H9 (cell line): ENCODE results near the gene LY6G5B. TPM values are rescaled to one million over a fixed set of nuclear protein-coding genes. Genes with fewer than 3 reads are reported as not detected.

ENCODE experiments used
- DNase-seq: peaks from one replicate; pipeline ENCODE4 v3.0.0-alpha.2; 2017
- H2AFZ ChIP-seq: one replicate; pipeline ENCODE4 v1.6.1; 2013; ENCODE audit warnings: mild to moderate bottlenecking, low read length, control low read depth, moderate library complexity
- H2AK5ac ChIP-seq: 2 replicates; pipeline ENCODE4 v1.6.1; 2013; ENCODE audit warnings: low read length, control low read depth, mixed read lengths; ENCODE audit not compliant: insufficient read length
- H2BK120ac ChIP-seq: one replicate; pipeline ENCODE4 v1.6.1; 2013; ENCODE audit warnings: low read depth, mild to moderate bottlenecking, low read length, control low read depth, inconsistent platforms; ENCODE audit not compliant: poor library complexity, severe bottlenecking
- H2BK12ac ChIP-seq: 2 replicates; pipeline ENCODE4 v1.6.1; 2013; ENCODE audit warnings: low read length, control low read depth, mixed read lengths, low read depth; ENCODE audit not compliant: insufficient read length
- H2BK15ac ChIP-seq: 2 replicates; pipeline ENCODE4 v1.6.1; 2013; ENCODE audit warnings: low read depth, low read length, control low read depth
- H2BK20ac ChIP-seq: one replicate; pipeline ENCODE4 v1.6.1; 2013; ENCODE audit warnings: low read depth, mild to moderate bottlenecking, low read length, control low read depth, inconsistent platforms; ENCODE audit not compliant: poor library complexity, severe bottlenecking
- H2BK5ac ChIP-seq: 2 replicates; pipeline ENCODE4 v1.6.1; 2013; ENCODE audit warnings: low read length, control low read depth, mixed read lengths; ENCODE audit not compliant: insufficient read length
- H3K14ac ChIP-seq: 2 replicates; pipeline ENCODE4 v1.6.1; 2013; ENCODE audit warnings: low read length, control low read depth; ENCODE audit not compliant: insufficient read depth
- H3K18ac ChIP-seq: 2 replicates; pipeline ENCODE4 v1.6.1; 2013; ENCODE audit warnings: low read depth, mild to moderate bottlenecking, mixed read lengths, low read length, control low read depth; ENCODE audit not compliant: insufficient read length
- H3K23ac ChIP-seq: 2 replicates; pipeline ENCODE4 v1.6.1; 2013; ENCODE audit warnings: low read length, control low read depth, mixed read lengths, low read depth; ENCODE audit not compliant: insufficient read length
- H3K23me2 ChIP-seq: 2 replicates; pipeline ENCODE4 v1.6.1; 2013; ENCODE audit warnings: low read depth, mild to moderate bottlenecking, mixed read lengths, low read length, control low read depth; ENCODE audit not compliant: insufficient read length, poor library complexity, severe bottlenecking
- H3K27ac ChIP-seq: 2 replicates; pipeline ENCODE4 v1.5.1; 2013; ENCODE audit warnings: low read length, control low read depth, mixed read lengths, low read depth; ENCODE audit not compliant: insufficient read length
- H3K27me3 ChIP-seq: 2 replicates; pipeline ENCODE4 v1.6.1; 2013; ENCODE audit warnings: low read length, control low read depth, inconsistent platforms; ENCODE audit not compliant: insufficient read depth
- H3K4ac ChIP-seq: 2 replicates; pipeline ENCODE4 v1.6.1; 2013; ENCODE audit warnings: low read depth, mild to moderate bottlenecking, control low read depth, inconsistent platforms, low read length, moderate library complexity
- H3K4me1 ChIP-seq: 2 replicates; pipeline ENCODE4 v1.6.1; 2013; ENCODE audit warnings: low read length, control low read depth, inconsistent platforms; ENCODE audit not compliant: insufficient read depth
- H3K4me2 ChIP-seq: 2 replicates; pipeline ENCODE4 v1.6.1; 2013; ENCODE audit warnings: low read length, control low read depth, mixed read lengths; ENCODE audit not compliant: insufficient read length, insufficient read depth
- H3K56ac ChIP-seq: 2 replicates; pipeline ENCODE4 v1.6.1; 2013; ENCODE audit warnings: low read depth, mild to moderate bottlenecking, mixed read lengths, low read length, control low read depth; ENCODE audit not compliant: insufficient read length
- H3K79me1 ChIP-seq: 2 replicates; pipeline ENCODE4 v1.6.1; 2013; ENCODE audit warnings: low read depth, mild to moderate bottlenecking, moderate library complexity, low read length, control low read depth, inconsistent platforms; ENCODE audit not compliant: insufficient read depth, poor library complexity, severe bottlenecking
- H3K79me2 ChIP-seq: 2 replicates; pipeline ENCODE4 v1.6.1; 2013; ENCODE audit warnings: low read length, control low read depth, inconsistent platforms; ENCODE audit not compliant: insufficient read depth
- H3K9ac ChIP-seq: 2 replicates; pipeline ENCODE4 v1.6.1; 2013; ENCODE audit warnings: low read length, control low read depth, mixed read lengths; ENCODE audit not compliant: insufficient read length; ENCODE audit errors: extremely low read depth
- H3K9me3 ChIP-seq: one replicate; pipeline ENCODE4 v1.6.1; 2013; ENCODE audit warnings: low read depth, low read length, inconsistent platforms; ENCODE audit not compliant: control insufficient read depth
- H3T11ph ChIP-seq: one replicate; pipeline ENCODE4 v1.6.1; 2013; ENCODE audit warnings: mild to moderate bottlenecking, low read length, control low read depth, inconsistent platforms
- H4K20me1 ChIP-seq: one replicate; pipeline ENCODE4 v1.6.1; 2013; ENCODE audit not compliant: control insufficient read depth, insufficient read length, insufficient read depth
- H4K5ac ChIP-seq: 2 replicates; pipeline ENCODE4 v1.6.1; 2013; ENCODE audit warnings: low read depth, mild to moderate bottlenecking, mixed read lengths, low read length, control low read depth; ENCODE audit not compliant: insufficient read length
- H4K8ac ChIP-seq: replicated peaks from 2 replicates; pipeline ENCODE4 v1.6.1; 2013; ENCODE audit warnings: low read length, control low read depth, mixed read lengths, low read depth; ENCODE audit not compliant: insufficient read length
- H4K91ac ChIP-seq: 2 replicates; pipeline ENCODE4 v1.6.1; 2013; ENCODE audit warnings: low read depth, mild to moderate bottlenecking, moderate library complexity, mixed read lengths, low read length, control low read depth; ENCODE audit not compliant: insufficient read length
- H3K27ac Mint-ChIP-seq, 3 experiments: 2 replicates in 2 of 3; 3 replicates in 1 of 3; pipeline ENCODE4 v1.8.0; 2020 to 2021; ENCODE audit warnings: mixed read lengths in 3 of 3, mild to moderate bottlenecking in 1 of 3, moderate library complexity in 1 of 3
- H3K27me3 Mint-ChIP-seq: 2 replicates; pipeline ENCODE4 v1.8.0; 2021; ENCODE audit warnings: low read depth, mild to moderate bottlenecking, moderate library complexity, mixed read lengths
- H3K36me3 Mint-ChIP-seq, 3 experiments: 2 replicates in 2 of 3; 3 replicates in 1 of 3; pipeline ENCODE4 v1.8.0; 2020 to 2021; ENCODE audit warnings: low read depth in 3 of 3, mixed read lengths in 3 of 3; ENCODE audit not compliant: insufficient read depth in 1 of 3
- H3K4me1 Mint-ChIP-seq, 2 experiments: 2 replicates each; pipeline ENCODE4 v1.8.0; 2020; ENCODE audit warnings: mixed read lengths in 2 of 2
- H3K4me3 Mint-ChIP-seq, 2 experiments: 2 replicates in 1 of 2; 3 replicates in 1 of 2; pipeline ENCODE4 v1.8.0; 2020 to 2021; ENCODE audit warnings: mild to moderate bottlenecking in 2 of 2, mixed read lengths in 2 of 2, moderate library complexity in 1 of 2
- H3K9me3 Mint-ChIP-seq, 2 experiments: 2 replicates in 1 of 2; 3 replicates in 1 of 2; pipeline ENCODE4 v1.8.0; 2020; ENCODE audit warnings: mild to moderate bottlenecking in 2 of 2, mixed read lengths in 2 of 2, moderate library complexity in 1 of 2
- WGBS: extraction: QIAGEN DNeasy Blood & Tissue Kit; methylation state at CpG from one replicate; pipeline ENCODE4 v1.1.7; 2013; ENCODE audit warnings: missing lambda C conversion rate, low lambda C conversion rate, mixed read lengths; ENCODE audit not compliant: insufficient read length; ENCODE audit errors: extremely low coverage; 5-methylcytosine and 5-hydroxymethylcytosine counted together
- total RNA-seq: library from RNA; stranded (reverse); gene quantifications from 2 replicates; pipeline ENCODE4 v1.2.1, GENCODE V29; 2021
- TF ChIP-seq, protein P1 (sequence below): fragments of 200-600 bp; sonication (generic); conservative IDR thresholded peaks from 3 replicates; pipeline ENCODE4 v1.8.0; 2021; ENCODE audit warnings: antibody characterized with exemption, mild to moderate bottlenecking

The LY6G5B gene
- total RNA-seq, 1 experiment from 2014 or later = 21.6 TPM

DNA sequence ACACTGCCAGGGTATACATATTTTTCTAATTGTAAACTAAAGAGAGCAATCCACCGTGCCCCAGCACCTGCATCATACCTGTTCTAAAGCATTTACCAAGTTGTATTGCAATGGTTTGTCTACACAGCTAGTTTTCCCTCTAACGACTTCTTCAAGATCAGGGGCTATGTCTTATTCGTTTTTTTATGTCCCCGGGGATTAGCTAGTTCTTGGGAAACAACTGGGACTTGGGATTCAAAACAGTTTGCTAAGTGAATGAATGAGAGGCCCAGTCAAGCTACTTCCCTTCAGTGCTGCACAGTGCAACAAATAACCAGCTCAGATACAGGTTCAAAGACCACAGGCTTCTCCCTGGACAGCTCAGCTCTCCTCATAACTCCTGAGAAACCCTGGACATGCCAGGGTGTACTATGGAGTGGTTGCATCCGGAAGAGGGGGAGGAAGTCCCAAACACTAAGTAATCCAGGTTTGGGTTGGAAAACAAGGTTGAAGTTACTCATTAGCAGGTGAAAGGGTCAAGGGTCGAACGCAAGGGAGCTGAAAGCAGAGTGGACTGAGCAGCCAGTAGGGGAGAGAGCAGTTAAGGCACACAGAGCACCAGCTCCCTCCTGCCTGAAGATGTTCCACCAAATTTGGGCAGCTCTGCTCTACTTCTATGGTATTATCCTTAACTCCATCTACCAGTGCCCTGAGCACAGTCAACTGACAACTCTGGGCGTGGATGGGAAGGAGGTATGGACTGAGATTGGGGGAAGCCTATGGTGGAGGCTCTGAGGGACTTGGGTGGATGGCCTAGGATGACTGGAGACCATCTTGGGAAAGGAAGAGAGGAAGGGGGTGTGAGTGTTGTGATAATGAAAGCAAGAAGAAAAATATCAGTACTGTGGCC is 14.2 kb upstream of the LY6G5B start, which contains the start of gene APOM:
APOM (plus strand) TSS at position 546 of the 889 bp plus-strand sequence; CDS start at position 619, 73 bp downstream.
- Histone ChIP-seq H2BK5ac (no peak within 1 kb of the TSS), H3K56ac (no peak within 1 kb of the TSS), H2BK120ac (no peak within 1 kb of the TSS), H4K5ac (no peak within 1 kb of the TSS), H3K9ac (no peak within 1 kb of the TSS), H3K9me3 (no peaks in the 10 kb centered on the region), H4K8ac (no peak within 1 kb of the TSS), H3K14ac (no peak within 1 kb of the TSS), H3K79me2 (peaks cover 9% of the 10 kb centered on the region; the same call in 1 of the 2 replicates), H3K18ac (no peak within 1 kb of the TSS), H3K4me1 (no peaks in the 10 kb centered on the region), H3K4ac (no peak within 1 kb of the TSS), H2AK5ac (no peak within 1 kb of the TSS), H2BK15ac (no peak within 1 kb of the TSS), H2BK20ac (no peak within 1 kb of the TSS), H3K79me1 (peaks cover 16% of the 10 kb centered on the region), H4K20me1 (no peaks in the 10 kb centered on the region), H3K4me2 (no peak within 1 kb of the TSS), H3K27ac (no peak within 1 kb of the TSS), H3K27me3 (no peaks in the 10 kb centered on the region), H2BK12ac (no peak within 1 kb of the TSS), H3K23ac (no peak within 1 kb of the TSS), H3K23me2 (peaks cover 18% of the 10 kb centered on the region), H3T11ph (no peak within 1 kb of the TSS), H2AFZ (no peak within 1 kb of the TSS), H4K91ac (no peak within 1 kb of the TSS)
- WGBS = no CpG with 5 or more reads among the region's 8 CpGs
- TF ChIP-seq, protein P1, sequence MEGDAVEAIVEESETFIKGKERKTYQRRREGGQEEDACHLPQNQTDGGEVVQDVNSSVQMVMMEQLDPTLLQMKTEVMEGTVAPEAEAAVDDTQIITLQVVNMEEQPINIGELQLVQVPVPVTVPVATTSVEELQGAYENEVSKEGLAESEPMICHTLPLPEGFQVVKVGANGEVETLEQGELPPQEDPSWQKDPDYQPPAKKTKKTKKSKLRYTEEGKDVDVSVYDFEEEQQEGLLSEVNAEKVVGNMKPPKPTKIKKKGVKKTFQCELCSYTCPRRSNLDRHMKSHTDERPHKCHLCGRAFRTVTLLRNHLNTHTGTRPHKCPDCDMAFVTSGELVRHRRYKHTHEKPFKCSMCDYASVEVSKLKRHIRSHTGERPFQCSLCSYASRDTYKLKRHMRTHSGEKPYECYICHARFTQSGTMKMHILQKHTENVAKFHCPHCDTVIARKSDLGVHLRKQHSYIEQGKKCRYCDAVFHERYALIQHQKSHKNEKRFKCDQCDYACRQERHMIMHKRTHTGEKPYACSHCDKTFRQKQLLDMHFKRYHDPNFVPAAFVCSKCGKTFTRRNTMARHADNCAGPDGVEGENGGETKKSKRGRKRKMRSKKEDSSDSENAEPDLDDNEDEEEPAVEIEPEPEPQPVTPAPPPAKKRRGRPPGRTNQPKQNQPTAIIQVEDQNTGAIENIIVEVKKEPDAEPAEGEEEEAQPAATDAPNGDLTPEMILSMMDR = no peak
- H3K4me1 Mint-ChIP-seq = peaks cover 19 to 34% of the 10 kb centered on the region in 2 experiments
- no peaks in the 10 kb centered on the region for H3K9me3 Mint-ChIP-seq
- H3K27me3 Mint-ChIP-seq = no peaks in the 10 kb centered on the region; the same call in 1 of the 2 replicates
- DNase-seq = no peak
- H3K36me3 Mint-ChIP-seq = peaks cover 6 to 28% (median 23%) of the 10 kb centered on the region in 3 experiments; a peak in 6 of 7 replicates
- peak within 1 kb of the TSS in 1 of 2 experiments; percentile 44; a peak in 3 of 5 replicates for H3K4me3 Mint-ChIP-seq
- peak within 1 kb of the TSS in 2 of 3 experiments; percentile 2 to 38; a peak in 2 of 7 replicates for H3K27ac Mint-ChIP-seq
